Breast epithelium (tissue), 3 donors: ENCODE measurements around the gene GOLGA6B.

Source experiments
- CTCF ChIP-seq, 3 donors: fragments of 450-650 bp; IDR thresholded peaks; one replicate each; pipeline ENCODE4 v1.5.1; 2016 to 2017; ENCODE audit warnings: antibody characterized with exemption in 3 of 3, mild to moderate bottlenecking in 3 of 3, moderate library complexity in 3 of 3
- POLR2A ChIP-seq: fragments of 450-650 bp; IDR thresholded peaks from one replicate; pipeline ENCODE4 v1.6.1; 2016; ENCODE audit warnings: antibody characterized with exemption, mild to moderate bottlenecking, moderate library complexity
- POLR2AphosphoS5 ChIP-seq, 3 donors: sonication (generic); formaldehyde crosslinking; IDR thresholded peaks; one replicate each; pipeline ENCODE4 v1.6.1; 2017; ENCODE audit warnings: antibody characterized with exemption in 3 of 3

- TF ChIP-seq CTCF (IDR thresholded peaks at IDR 0.05) (no peak), POLR2A (no peak), POLR2AphosphoS5 (IDR thresholded peaks at IDR 0.05) (no peak)
Measured at GRCh38 chr15:72682772-72683171, 28.3 kb downstream of the GOLGA6B start.
